Measurements from ENCODE around the gene TYK2. TPM values are rescaled to one million over a fixed set of nuclear protein-coding genes. Genes with fewer than 3 reads are reported as not detected.

TYK2 gene
- total RNA-seq, 1 experiment from 2014 or later = 66.4 TPM

- H3K9me3 Mint-ChIP-seq = no peaks in the 10 kb centered on the region
- peak; percentile 37 for DNase-seq (ENCODE audit: low spot score)
- peak overlapping the region; percentile 72 for H3K4me3 Mint-ChIP-seq
- ChIA-PET POLR2A (interaction anchor here (0.8 to 1.2 kb wide), 2 partner anchors 15 to 84 kb away, joined by 3 to 5 read pairs; partner anchors contain the start of gene CDC37), CTCF (interaction anchor here (0.6 to 5.9 kb wide), 29 partner anchors 10 to 299 kb away, joined by 3 to 229 read pairs (median 7); partner anchors contain the start of genes CDC37, DNM2, ICAM1 and ICAM5)
- ATAC-seq = no peak
- no peaks in the 10 kb centered on the region for H3K36me3 Mint-ChIP-seq
- TF ChIP-seq ZNF532 (CRISPR knock-in tag; IDR thresholded peaks at IDR 0.05; ENCODE audit: borderline replicate concordance) = no peak
- no peak for TF ChIP-seq ETV6 (CRISPR knock-in tag; IDR thresholded peaks at IDR 0.05)
- no peak for TF ChIP-seq ZNF219 (CRISPR knock-in tag; IDR thresholded peaks at IDR 0.05; ENCODE audit: borderline replicate concordance)
- no peak for TF ChIP-seq RELA (CRISPR knock-in tag; IDR thresholded peaks at IDR 0.05; ENCODE audit: borderline replicate concordance)
- TF ChIP-seq MYBL2 (CRISPR knock-in tag; IDR thresholded peaks at IDR 0.05) = no peak; the same call in 1 of the 2 replicates
- no peak for TF ChIP-seq GTF2I (CRISPR knock-in tag; conservative IDR thresholded peaks at IDR 0.05)
- no peak for TF ChIP-seq FOXJ3 (CRISPR knock-in tag; IDR thresholded peaks at IDR 0.05; ENCODE audit: borderline replicate concordance)
- TF ChIP-seq SP1 (CRISPR knock-in tag; conservative IDR thresholded peaks at IDR 0.05) = no peak
- no peak for TF ChIP-seq FOXK1 (CRISPR knock-in tag; IDR thresholded peaks at IDR 0.05)
- TF ChIP-seq CDX4 (CRISPR knock-in tag; IDR thresholded peaks at IDR 0.05; ENCODE audit: borderline replicate concordance) = no peak
- TF ChIP-seq ZNF396 (CRISPR knock-in tag; IDR thresholded peaks at IDR 0.05; ENCODE audit: borderline replicate concordance) = no peak
- no peak overlapping the region for H3K27ac Mint-ChIP-seq
- peaks cover 90% of the 10 kb centered on the region for H3K27me3 Mint-ChIP-seq (ENCODE audit: low read depth)
- peaks cover 26% of the 10 kb centered on the region for H3K4me1 Mint-ChIP-seq
These were observed 38.3 kb upstream of the TYK2 start for GRCh38 chr19:10418485-10419199.

- no peak for TF ChIP-seq NFYB (CRISPR knock-in tag; conservative IDR thresholded peaks at IDR 0.05; ENCODE audit: low read depth)
- no peak for TF ChIP-seq SMAD3 (CRISPR knock-in tag; IDR thresholded peaks at IDR 0.05; ENCODE audit: borderline replicate concordance)
- peak; percentile 5; the same call in 1 of the 2 replicates for TF ChIP-seq MYBL2 (CRISPR knock-in tag; IDR thresholded peaks at IDR 0.05)
- no peak for TF ChIP-seq IRF2 (CRISPR knock-in tag; IDR thresholded peaks at IDR 0.05; ENCODE audit: borderline replicate concordance, low read depth)
- H3K27ac Mint-ChIP-seq = no peak overlapping the region
- no peak for DNase-seq (ENCODE audit: low spot score)
- H3K36me3 Mint-ChIP-seq = no peaks in the 10 kb centered on the region
- POLR2A ChIA-PET = interaction anchor here (0.5 to 1.2 kb wide), 5 partner anchors 14 to 1792 kb away, joined by 3 to 5 read pairs (median 3); partner anchors contain the start of gene CDC37
- H3K9me3 Mint-ChIP-seq = no peaks in the 10 kb centered on the region
- H3K4me1 Mint-ChIP-seq = peaks cover 26% of the 10 kb centered on the region
- CTCF ChIA-PET = interaction anchor here (0.6 to 5.9 kb wide), 32 partner anchors 11 to 299 kb away, joined by 3 to 229 read pairs (median 7); partner anchors contain the start of genes CDC37, DNM2, ICAM1 and ICAM4
- ATAC-seq = no peak
- peak overlapping the region; percentile 72 for H3K4me3 Mint-ChIP-seq
- H3K27me3 Mint-ChIP-seq (ENCODE audit: low read depth) = peaks cover 90% of the 10 kb centered on the region
These were observed 37.8 kb upstream of the TYK2 start for GRCh38 chr19:10418235-10418484.

- DNase-seq (ENCODE audit: low spot score) (peak; percentile 63), ATAC-seq (0 out of 2 replicates have a peak, but pooled peaks have one; percentile 5)
- Mint-ChIP-seq H3K9me3 (no peaks in the 10 kb centered on the region), H3K4me1 (peaks cover 26% of the 10 kb centered on the region), H3K27me3 (ENCODE audit: low read depth) (peaks cover 90% of the 10 kb centered on the region), H3K36me3 (no peaks in the 10 kb centered on the region), H3K27ac (no peak overlapping the region), H3K4me3 (peak overlapping the region; percentile 72)
- ChIA-PET CTCF (interaction anchor here (0.6 to 5.9 kb wide), 50 partner anchors 11 to 300 kb away, joined by 3 to 229 read pairs (median 6); partner anchors contain the start of genes CDC37, DNM2, DNMT1 and ICAM1), POLR2A (interaction anchor here (0.5 to 1.2 kb wide), 5 partner anchors 14 to 1791 kb away, joined by 3 to 7 read pairs (median 4); partner anchors contain the start of gene CDC37)
- no peak for TF ChIP-seq NFE2L1 (CRISPR knock-in tag; IDR thresholded peaks at IDR 0.05)
- TF ChIP-seq ZNF671 (CRISPR knock-in tag; IDR thresholded peaks at IDR 0.05) = no peak
- TF ChIP-seq MYBL2 (CRISPR knock-in tag; IDR thresholded peaks at IDR 0.05) = 0 out of 2 replicates have a peak, but pooled peaks have one; percentile 19
- TF ChIP-seq SOX15 (CRISPR knock-in tag; IDR thresholded peaks at IDR 0.05) = no peak
- no peak for TF ChIP-seq CDX4 (CRISPR knock-in tag; IDR thresholded peaks at IDR 0.05; ENCODE audit: borderline replicate concordance)
- TF ChIP-seq PREB (CRISPR knock-in tag; IDR thresholded peaks at IDR 0.05; ENCODE audit: borderline replicate concordance) = no peak
- TF ChIP-seq FOXK1 (CRISPR knock-in tag; IDR thresholded peaks at IDR 0.05) = no peak
These were observed 37.3 kb upstream of the TYK2 start for GRCh38 chr19:10417541-10418234.
